ENCODE measurements around the gene F2RL2. TPM values are rescaled to one million over a fixed set of nuclear protein-coding genes. Genes with fewer than 3 reads are reported as not detected.

The F2RL2 gene
- total RNA-seq, 4 donors from 2014 or later, result 0.79 to 1.9 (median 1.0) TPM

GRCh38 chr5:76579166-76579937, 43.9 kb downstream of the F2RL2 start:
- Histone ChIP-seq H3K36me3 (no peaks in the 10 kb centered on the region), H3K27ac (no peak overlapping the region), H3K4me3 (no peak overlapping the region), H3K9me3 (no peaks in the 10 kb centered on the region), H3K27me3 (no peaks in the 10 kb centered on the region), H3K4me1 (no peaks in the 10 kb centered on the region)
- no peak for DNase-seq (ENCODE audit: low spot score in 2 of 2)
- no peak for TF ChIP-seq CTCF (IDR thresholded peaks at IDR 0.05)
- no peak for TF ChIP-seq EP300 (IDR thresholded peaks at IDR 0.05)
- TF ChIP-seq POLR2AphosphoS5 (IDR thresholded peaks at IDR 0.05), result no peak
- no peak for TF ChIP-seq POLR2A (IDR thresholded peaks at IDR 0.05)
- WGBS, result 76% methylated on average over 7 of the region's 7 CpGs

- Histone ChIP-seq H3K27ac (no peak overlapping the region), H3K4me3 (no peak overlapping the region), H3K36me3 (no peaks in the 10 kb centered on the region), H3K4me1 (no peaks in the 10 kb centered on the region), H3K27me3 (no peaks in the 10 kb centered on the region), H3K9me3 (no peaks in the 10 kb centered on the region)
- TF ChIP-seq EP300 (IDR thresholded peaks at IDR 0.05) (no peak), POLR2A (IDR thresholded peaks at IDR 0.05) (no peak), CTCF (IDR thresholded peaks at IDR 0.05) (no peak), POLR2AphosphoS5 (IDR thresholded peaks at IDR 0.05) (no peak)
- no peak for DNase-seq (ENCODE audit: low spot score in 2 of 2)
- WGBS, result 85% methylated on average over 4 of the region's 4 CpGs
These were observed 46.2 kb downstream of the F2RL2 start for GRCh38 chr5:76576996-76577395.

GRCh38 chr5:76576450-76576849, 46.8 kb downstream of the F2RL2 start:
- H3K27ac ChIP-seq, result no peak overlapping the region
- no peaks in the 10 kb centered on the region for H3K36me3 ChIP-seq
- no peak for DNase-seq (ENCODE audit: low spot score in 2 of 2)
- H3K4me3 ChIP-seq, result no peak overlapping the region
- H3K4me1 ChIP-seq, result no peaks in the 10 kb centered on the region
- H3K9me3 ChIP-seq, result no peaks in the 10 kb centered on the region
- H3K27me3 ChIP-seq, result no peaks in the 10 kb centered on the region
- TF ChIP-seq POLR2A (IDR thresholded peaks at IDR 0.05), result no peak
- TF ChIP-seq CTCF (IDR thresholded peaks at IDR 0.05), result no peak
- no peak for TF ChIP-seq POLR2AphosphoS5 (IDR thresholded peaks at IDR 0.05)

- H3K9me3 ChIP-seq, result no peaks in the 10 kb centered on the region
- H3K4me3 ChIP-seq, result no peak overlapping the region
- no peak overlapping the region for H3K27ac ChIP-seq
- TF ChIP-seq POLR2AphosphoS5 (IDR thresholded peaks at IDR 0.05) (no peak), EP300 (IDR thresholded peaks at IDR 0.05) (no peak), POLR2A (IDR thresholded peaks at IDR 0.05) (no peak), CTCF (IDR thresholded peaks at IDR 0.05) (no peak)
- no peaks in the 10 kb centered on the region for H3K36me3 ChIP-seq
- H3K4me1 ChIP-seq, result no peaks in the 10 kb centered on the region
- no peaks in the 10 kb centered on the region for H3K27me3 ChIP-seq
- no peak for DNase-seq (ENCODE audit: low spot score in 2 of 2)
These were observed 51.6 kb downstream of the F2RL2 start for GRCh38 chr5:76571559-76571958.

GRCh38 chr5:76570153-76570552, 53.0 kb downstream of the F2RL2 start:
- H3K36me3 ChIP-seq, result no peaks in the 10 kb centered on the region
- no peaks in the 10 kb centered on the region for H3K9me3 ChIP-seq
- H3K4me1 ChIP-seq, result no peaks in the 10 kb centered on the region
- no peak overlapping the region for H3K27ac ChIP-seq
- DNase-seq (ENCODE audit: low spot score in 2 of 2), result no peak
- H3K4me3 ChIP-seq, result no peak overlapping the region
- WGBS, result 85% methylated on average over 4 of the region's 4 CpGs
- TF ChIP-seq EP300 (IDR thresholded peaks at IDR 0.05) (no peak), POLR2AphosphoS5 (IDR thresholded peaks at IDR 0.05) (no peak), CTCF (IDR thresholded peaks at IDR 0.05) (no peak), POLR2A (IDR thresholded peaks at IDR 0.05) (no peak)
- H3K27me3 ChIP-seq, result no peaks in the 10 kb centered on the region

Other genes starting within 250 kb of the F2RL2 start
- 10 to 100 TPM; 10.1 to 49.0 (median 12.8) TPM for gene IQGAP2, start 220.1 kb downstream of the F2RL2 start, total RNA-seq
- gene F2R, start 92.7 kb upstream of the F2RL2 start, total RNA-seq, result 10 to 100 TPM; 33.8 to 48.6 (median 45.7) TPM
- 100 to 1,000 TPM in 2 of 4 donors, 10 to 100 TPM in 2; 20.8 to 107 (median 77.7) TPM for gene F2RL1, start 195.6 kb upstream of the F2RL2 start, total RNA-seq
- not detected for gene S100Z, start 226.6 kb upstream of the F2RL2 start, total RNA-seq